ENCODE measurements around the gene MCC. TPM values are rescaled to one million over a fixed set of nuclear protein-coding genes. Genes with fewer than 3 reads are reported as not detected.

The MCC gene
- total and polyA plus RNA-seq, 2 of the 4 experiments (the other 2 are of a cell fraction), result 5.0 to 20.6 TPM

- dilution Hi-C loops (cut with HindIII; ENCODE audit: low sequenced_read_pairs, unreplicated experiment) (no loop called here), in situ Hi-C loops (cut with MboI; ENCODE audit: low sequenced_read_pairs) (no loop called here), intact Hi-C loops (cut with micrococcal nuclease) (no loop called here)
- Histone ChIP-seq H3K4me3 (ENCODE audit: insufficient read depth, low read depth, low read length) (no peak overlapping the region), H3K56ac (ENCODE audit: extremely low read depth, insufficient read depth, low read length) (no peak overlapping the region), H3K9me3 (ENCODE audit: control insufficient read depth, insufficient read depth, low read length) (peaks cover 4% of the 10 kb centered on the region), H3K36me3 (ENCODE audit: control insufficient read depth, insufficient read depth, low read length) (peaks cover 5% of the 10 kb centered on the region; the same call in 1 of the 2 replicates), H3K9ac (ENCODE audit: low read depth, low read length) (no peak overlapping the region), H3K23ac (ENCODE audit: low read depth, low read length) (no peak overlapping the region), H3K4ac (ENCODE audit: low read depth, low read length) (no peak overlapping the region), H2BK5ac (ENCODE audit: low read depth, low read length, poor library complexity, severe bottlenecking) (no peak overlapping the region), H2BK15ac (ENCODE audit: low read depth, low read length) (no peak overlapping the region), H4K91ac (ENCODE audit: insufficient read depth, low read depth, low read length) (no peak overlapping the region), H2AK9ac (replicated peaks; ENCODE audit: low read depth, low read length, poor library complexity) (no peak overlapping the region), H3K9me1 (ENCODE audit: insufficient read depth, low read length) (peaks cover 3% of the 10 kb centered on the region; the same call in 1 of the 2 replicates), H2BK20ac (ENCODE audit: low read depth, low read length) (no peak overlapping the region), H2BK120ac (ENCODE audit: low read depth, low read length) (no peak overlapping the region), H3K4me2 (ENCODE audit: low read depth, low read length) (no peak overlapping the region), H3K18ac (ENCODE audit: low read depth, low read length) (no peak overlapping the region), H3K4me1 (ENCODE audit: control insufficient read depth, insufficient read depth, low read length) (peaks cover 2% of the 10 kb centered on the region), H2AK5ac (ENCODE audit: low read depth, low read length) (no peak overlapping the region; the same call in 1 of the 2 replicates), H3K79me1 (ENCODE audit: low read depth in 1 of 2, low read length in 2 of 2) (peaks cover 20 to 22% of the 10 kb centered on the region in 2 experiments), H4K20me1 (ENCODE audit: insufficient read depth, low read length) (peaks cover 14% of the 10 kb centered on the region; the same call in 1 of the 2 replicates), H3K27ac (ENCODE audit: insufficient read depth, low read length) (no peak overlapping the region), H3K27me3 (ENCODE audit: control insufficient read depth, insufficient read depth, low read length) (no peaks in the 10 kb centered on the region), H4K5ac (ENCODE audit: low read depth, low read length) (no peak overlapping the region), H3K14ac (replicated peaks; ENCODE audit: low read depth, low read length) (no peak overlapping the region), H2AFZ (replicated peaks; ENCODE audit: low read length, poor library complexity) (no peak overlapping the region), H4K8ac (ENCODE audit: low read depth in 2 of 2, low read length in 2 of 2) (no peak overlapping the region)
- TF ChIP-seq ELK1 (IDR thresholded peaks at IDR 0.05; ENCODE audit: borderline replicate concordance, low read depth, low read length) (no peak), NFE2L2 (IDR thresholded peaks at IDR 0.05; ENCODE audit: low read depth, low read length) (no peak), RCOR1 (IDR thresholded peaks at IDR 0.05; ENCODE audit: insufficient replicate concordance, low read length) (no peak), MAFK (IDR thresholded peaks at IDR 0.05; ENCODE audit: low read depth, low read length) (no peak)
- POLR2A ChIA-PET (ENCODE audit: unreplicated experiment), result no interaction called here
- 96% methylated on average over 5 of the region's 7 CpGs; no CpG with 5 or more reads in 1 of the 2 experiments for WGBS, 2 experiments (ENCODE audit: extremely low coverage in 2 of 2, insufficient read length in 1 of 2)
- DNase-seq (no peak), ATAC-seq (ENCODE audit: low read depth) (no peak)
- no TSS peak for BruUV-seq (replicated peaks)
- CTCF ChIA-PET, result no interaction called here
Measured at GRCh38 chr5:113197456-113198200, 290.6 kb downstream of the MCC start.
